Bone marrow (tissue), 2 donors: ENCODE measurements around the gene DISP3.

Experiments used
- DNase-seq, 2 donors: peaks; one replicate each; lab custom pipeline; 2025; lab: John Stamatoyannopoulos, UW

DISP3 gene

DNA sequence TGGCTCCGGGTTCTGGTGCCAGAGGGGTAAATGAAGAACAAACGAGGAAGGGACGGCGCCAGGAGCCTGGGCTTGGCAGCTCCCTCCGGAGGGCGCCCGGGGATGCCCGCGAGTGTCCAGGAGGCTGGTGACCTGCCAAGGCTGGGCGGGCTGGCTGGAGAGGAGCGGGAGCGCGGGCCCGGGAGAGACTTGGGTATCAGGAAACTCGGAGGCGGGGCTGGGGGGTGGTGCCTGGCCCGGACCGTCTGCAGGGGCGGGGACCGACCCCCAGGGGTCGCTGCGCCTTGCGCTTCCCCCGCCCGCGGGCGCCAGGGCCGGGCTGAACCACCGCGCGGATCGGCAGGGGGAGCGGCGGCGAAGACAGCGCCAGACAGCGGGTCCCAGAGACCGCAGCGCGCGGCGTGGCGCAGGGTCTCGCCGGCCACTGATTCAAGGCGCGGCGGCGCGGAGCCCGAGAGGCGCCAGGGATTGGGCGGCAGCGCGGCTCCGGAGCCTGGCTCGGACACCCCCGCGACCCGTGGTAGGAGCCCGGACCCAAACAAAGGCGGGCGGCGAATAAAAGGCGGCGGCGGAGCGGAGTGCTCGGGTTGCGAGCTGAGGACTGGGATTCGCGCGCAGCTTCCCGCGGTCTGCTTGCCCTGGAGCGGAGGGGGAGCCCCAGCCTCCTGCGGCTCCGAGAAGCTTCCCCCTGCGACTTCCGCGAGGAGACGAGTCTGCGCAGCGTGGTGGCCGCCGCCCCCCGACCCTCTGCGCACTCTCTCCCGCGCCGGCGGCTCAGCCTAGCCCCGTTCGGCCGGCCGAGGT is at the start of gene DISP3:
DISP3 (plus strand) TSS at position 585 of the 804 bp plus-strand sequence. CDS start 21,838 bp downstream, outside the sequence.
- DNase-seq = peak; percentile 53 to 54

- no peak for DNase-seq
Measured at GRCh38 chr1:11429226-11429625, 49.7 kb upstream of the DISP3 start.

GRCh38 chr1:11429935-11430334 is 49.0 kb upstream of the DISP3 start:
- no peak for DNase-seq

GRCh38 chr1:11431941-11432507 is 46.9 kb upstream of the DISP3 start:
- no peak for DNase-seq

- no peak for DNase-seq
Measured at GRCh38 chr1:11432526-11432925, 46.4 kb upstream of the DISP3 start.

DNA sequence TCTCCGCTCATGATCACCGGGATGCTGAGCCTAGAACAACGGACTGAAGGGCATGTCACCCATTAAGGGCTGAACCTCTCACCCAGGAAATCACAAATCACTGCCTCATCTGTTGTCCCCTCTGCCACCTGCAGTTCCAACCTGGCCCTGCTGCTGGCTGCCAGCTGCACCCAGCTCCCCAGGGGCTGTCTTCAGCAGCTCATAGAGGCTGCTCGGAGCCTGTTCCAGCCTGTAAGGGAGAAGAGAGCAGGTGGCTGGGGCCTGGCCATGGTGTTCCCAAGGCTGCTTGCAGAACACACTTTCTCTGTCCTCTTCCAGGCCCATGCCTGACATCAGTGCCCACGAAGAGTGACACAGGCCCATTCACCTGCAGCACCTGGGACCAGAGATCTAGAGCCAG is 44.5 kb upstream of the DISP3 start:
- DNase-seq = no peak

- no peak for DNase-seq
Measured at GRCh38 chr1:11434926-11435325, 44.0 kb upstream of the DISP3 start.

GRCh38 chr1:11438996-11439395 is 40.0 kb upstream of the DISP3 start:
- no peak for DNase-seq

- DNase-seq = no peak
Measured at GRCh38 chr1:11441211-11441952, 37.6 kb upstream of the DISP3 start.

DNA sequence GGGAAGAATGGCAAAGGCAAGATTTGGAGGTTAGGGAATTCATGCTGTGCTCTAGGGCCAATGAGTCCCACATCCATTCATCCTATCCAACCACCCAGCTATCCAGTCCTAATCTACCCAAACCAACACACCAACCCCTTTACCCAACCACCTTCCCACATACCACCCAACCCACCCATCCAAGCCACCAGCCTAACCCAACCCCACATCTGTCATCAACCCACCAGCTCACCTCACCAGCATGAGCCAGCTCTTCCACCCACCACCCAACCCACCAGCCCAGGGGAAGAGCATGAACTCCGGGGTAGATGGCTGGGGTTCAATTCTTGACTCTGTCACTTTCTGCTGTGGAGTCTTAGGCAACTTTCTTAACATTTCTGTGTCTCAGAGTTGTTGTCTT is 35.9 kb upstream of the DISP3 start:
- no peak for DNase-seq

DNA sequence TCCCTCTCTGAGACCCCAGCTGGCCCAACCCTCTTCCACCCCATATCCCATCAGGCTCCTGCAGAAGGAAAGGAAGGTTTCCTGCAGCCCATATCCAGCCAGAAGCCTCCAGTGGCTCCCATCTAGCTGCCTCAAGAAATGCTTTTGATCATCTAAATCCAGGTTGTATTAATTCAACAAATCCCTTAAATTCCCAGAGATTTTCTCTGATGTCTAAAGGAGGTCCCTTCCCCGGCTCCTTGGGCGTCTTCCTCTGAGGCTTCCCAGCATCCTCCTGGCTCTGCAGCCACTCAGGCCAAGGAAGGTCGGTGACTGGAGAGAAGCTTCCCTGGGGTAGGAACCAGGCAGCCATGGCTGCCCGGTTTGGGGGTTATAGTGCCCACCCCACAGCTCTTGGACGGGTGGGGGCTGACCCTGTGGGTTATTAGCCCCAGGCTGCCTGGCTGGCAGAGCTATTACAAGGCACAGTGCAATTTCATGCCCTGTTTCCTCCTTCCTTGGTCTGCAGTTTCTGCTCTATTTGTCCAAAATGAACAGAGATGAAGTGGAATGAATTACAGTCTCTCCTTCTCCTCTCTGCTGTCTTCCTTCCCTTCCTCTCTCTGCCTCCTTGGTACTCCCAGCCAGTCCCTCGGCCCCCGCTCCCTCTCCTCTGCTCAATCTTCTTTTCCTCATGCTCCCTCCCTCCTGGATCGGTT is 34.8 kb upstream of the DISP3 start:
- DNase-seq = no peak

- no peak for DNase-seq
Measured at GRCh38 chr1:11444907-11445306, 34.0 kb upstream of the DISP3 start.

DNA sequence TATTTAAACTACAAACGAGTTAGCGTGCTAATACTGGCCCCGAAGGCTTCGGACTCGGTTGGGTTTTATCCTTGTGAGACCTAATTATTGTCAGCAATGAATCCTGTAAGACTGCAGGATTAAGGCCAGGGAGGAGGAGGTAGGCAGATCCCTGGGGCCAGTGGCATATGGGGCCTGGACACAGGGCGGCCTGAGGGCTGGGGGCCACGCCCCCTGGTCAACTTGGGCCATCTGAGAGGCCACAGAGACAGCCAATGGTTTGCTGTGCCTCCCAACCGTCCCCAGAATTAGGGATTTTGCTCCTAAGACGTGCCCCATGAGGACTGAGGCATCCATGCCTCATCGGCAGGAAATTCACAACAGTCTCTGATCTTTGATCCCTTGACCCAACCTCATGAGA is 31.1 kb upstream of the DISP3 start:
- no peak for DNase-seq

GRCh38 chr1:11448373-11449099 is 30.4 kb upstream of the DISP3 start:
- DNase-seq = no peak

DNA sequence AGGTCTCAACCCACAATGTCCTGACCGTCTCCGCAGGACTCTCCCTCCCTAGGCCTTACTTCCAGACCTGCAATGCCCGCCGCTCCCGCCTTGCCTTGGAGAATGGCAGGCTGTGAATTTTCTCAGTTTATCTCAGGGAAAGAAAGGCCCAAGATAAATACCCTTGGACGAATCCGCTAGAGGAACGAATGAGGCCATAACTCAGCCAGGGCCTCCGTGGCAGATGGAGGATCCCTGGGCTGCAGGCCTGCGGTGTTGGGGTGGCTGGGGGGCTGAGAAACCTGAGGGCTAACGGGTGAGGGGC is 29.9 kb upstream of the DISP3 start:
- DNase-seq = no peak

- no peak for DNase-seq
Measured at GRCh38 chr1:11450310-11450709, 28.6 kb upstream of the DISP3 start.

DNA sequence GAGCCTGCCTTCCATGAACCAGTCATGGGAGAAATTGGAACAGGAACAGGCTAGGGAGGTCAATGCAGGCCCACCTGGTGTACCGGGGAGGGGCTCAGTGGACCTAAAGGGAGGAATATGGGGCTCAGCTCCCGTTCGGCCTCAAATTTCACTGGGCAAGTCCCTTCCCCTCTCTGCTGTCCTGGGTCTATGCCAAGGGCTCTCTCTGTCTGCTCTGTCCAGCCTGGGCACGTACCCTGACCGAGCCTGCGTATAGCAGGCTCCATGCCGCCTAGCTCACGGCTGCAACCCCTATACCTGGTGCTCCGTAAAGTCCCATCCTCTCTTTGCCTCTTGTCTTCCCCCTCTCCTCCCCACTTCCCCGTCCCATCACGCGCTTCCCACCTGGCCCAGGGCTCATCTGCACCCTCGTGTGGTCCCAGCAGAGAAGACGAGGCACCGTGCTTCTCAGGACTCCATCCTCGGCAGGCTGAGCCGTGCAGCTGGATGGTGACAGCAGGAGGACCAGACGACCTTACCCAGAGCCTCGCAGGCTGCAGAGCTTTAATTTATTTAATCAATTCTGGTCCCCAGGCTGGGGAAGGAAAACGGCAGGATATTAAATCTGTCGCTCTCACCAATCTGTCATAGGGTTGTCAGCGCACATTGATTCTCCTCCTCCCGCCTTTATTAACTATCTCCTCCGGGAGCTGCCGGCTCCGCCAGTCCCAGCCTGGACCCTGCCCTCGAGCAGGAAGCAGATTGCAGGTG is 25.0 kb upstream of the DISP3 start:
- no peak for DNase-seq

- no peak for DNase-seq
Measured at GRCh38 chr1:11455967-11456570, 22.9 kb upstream of the DISP3 start.

DNA sequence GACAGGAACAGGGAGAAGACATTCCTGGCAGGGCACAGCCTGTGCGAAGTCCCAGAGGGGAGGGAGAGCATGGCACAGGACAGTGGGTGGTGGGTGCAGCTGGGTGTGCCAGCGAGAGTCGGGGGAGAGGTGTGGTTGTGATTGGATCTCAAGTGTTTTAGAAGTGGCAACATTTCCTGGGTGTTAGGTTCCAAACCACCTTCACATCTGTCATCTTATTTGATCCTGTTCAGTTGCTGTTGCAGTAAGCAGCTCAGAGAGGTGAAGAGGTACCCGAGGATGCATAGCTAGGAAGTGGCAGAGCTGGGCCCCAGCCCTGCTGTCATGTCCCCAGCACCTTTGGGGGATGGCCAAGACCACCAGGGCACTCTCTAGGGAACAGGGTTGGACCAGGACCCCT is 22.0 kb upstream of the DISP3 start:
- DNase-seq = no peak

- DNase-seq = no peak
Measured at GRCh38 chr1:11458811-11459275, 20.1 kb upstream of the DISP3 start.
